Hepatocyte (in vitro differentiated cells): ENCODE data around the gene HBA2. TPM values are rescaled to one million over a fixed set of nuclear protein-coding genes. Genes with fewer than 3 reads are reported as not detected.
"Not testable (repeated sequence)": the region's sequence is repeated elsewhere in the genome, so short reads cannot be mapped to it uniquely, and the experiment has no call there.

ENCODE experiments used
- DNase-seq: peaks from one replicate; pipeline ENCODE4 v3.0.0-alpha.2; 2016; ENCODE audit warnings: low spot score
- H2AFZ ChIP-seq: fragments of 200-600 bp; sonication (generic); 2 replicates; pipeline ENCODE4 v1.6.0; 2016; ENCODE audit warnings: antibody characterized with exemption, mild to moderate bottlenecking
- H3K27ac ChIP-seq: fragments of 200-600 bp; sonication (generic); 2 replicates; pipeline ENCODE4 v1.5.1; 2016; ENCODE audit warnings: mild to moderate bottlenecking
- H3K27me3 ChIP-seq: fragments of 200-600 bp; sonication (generic); 2 replicates; pipeline ENCODE4 v1.6.1; 2016
- H3K36me3 ChIP-seq: fragments of 200-600 bp; sonication (generic); replicated peaks from 2 replicates; pipeline ENCODE4 v1.5.1; 2016; ENCODE audit warnings: low read depth; ENCODE audit not compliant: insufficient read depth
- H3K4me1 ChIP-seq: fragments of 200-600 bp; sonication (generic); 2 replicates; pipeline ENCODE4 v1.5.1; 2016; ENCODE audit warnings: mild to moderate bottlenecking, moderate library complexity; ENCODE audit not compliant: insufficient read depth
- H3K4me2 ChIP-seq: fragments of 200-600 bp; sonication (generic); 2 replicates; pipeline ENCODE4 v1.6.0; 2016
- H3K4me3 ChIP-seq: fragments of 200-600 bp; sonication (generic); 2 replicates; pipeline ENCODE4 v1.5.1; 2016; ENCODE audit warnings: mild to moderate bottlenecking
- H3K79me2 ChIP-seq: fragments of 200-600 bp; sonication (generic); 2 replicates; pipeline ENCODE4 v1.6.0; 2017; ENCODE audit warnings: mild to moderate bottlenecking
- H3K9me2 ChIP-seq: fragments of 200-600 bp; sonication (generic); replicated peaks from 2 replicates; pipeline ENCODE4 v1.6.0; 2017; ENCODE audit warnings: mild to moderate bottlenecking; ENCODE audit not compliant: insufficient read depth
- H3K9me3 ChIP-seq: fragments of 200-600 bp; sonication (generic); 2 replicates; pipeline ENCODE4 v1.5.1; 2016; ENCODE audit warnings: low read depth, mild to moderate bottlenecking
- H4K20me1 ChIP-seq: fragments of 200-600 bp; sonication (generic); 2 replicates; pipeline ENCODE4 v1.6.0; 2016; ENCODE audit warnings: mild to moderate bottlenecking; ENCODE audit not compliant: insufficient read depth, poor library complexity, severe bottlenecking
- EZH2 ChIP-seq: fragments of 200-600 bp; sonication (generic); IDR thresholded peaks from 2 replicates; pipeline ENCODE4 v1.6.1; 2016; ENCODE audit warnings: antibody characterized with exemption, mild to moderate bottlenecking, borderline replicate concordance
- EZH2phosphoT487 ChIP-seq: fragments of 200-600 bp; sonication (generic); IDR thresholded peaks from one replicate; pipeline ENCODE4 v1.6.1; 2018; ENCODE audit warnings: antibody characterized with exemption, mild to moderate bottlenecking, low read depth, moderate library complexity; ENCODE audit not compliant: unreplicated experiment, severe bottlenecking
- WGBS: methylation state at CpG from one replicate; pipeline ENCODE4 v1.1.6; 2016; ENCODE audit warnings: low lambda C conversion rate; ENCODE audit errors: missing lambda C conversion rate; 5-methylcytosine and 5-hydroxymethylcytosine counted together
- polyA plus RNA-seq: library from polyadenylated mRNA; unstranded; fragments of >200 nt; fragmentation: Nextera tagmentation; extraction: Ambion mirVana; gene quantifications from 2 replicates; pipeline ENCODE4 v1.2.1, GENCODE V29; 2016
- total RNA-seq: library from RNA; depleted of rRNA; stranded (reverse); fragments of >200 nt; gene quantifications from 2 replicates; pipeline ENCODE4 v1.2.3, GENCODE V29; 2014
- TF ChIP-seq, protein P1 (sequence below): fragments of 200-600 bp; sonication (generic); IDR thresholded peaks from 2 replicates; pipeline ENCODE4 v1.5.1; 2016; ENCODE audit warnings: antibody characterized with exemption, mild to moderate bottlenecking; ENCODE audit not compliant: poor library complexity

HBA2 gene
- total and polyA plus RNA-seq, 2 experiments from 2014 or later: not detected

DNA sequence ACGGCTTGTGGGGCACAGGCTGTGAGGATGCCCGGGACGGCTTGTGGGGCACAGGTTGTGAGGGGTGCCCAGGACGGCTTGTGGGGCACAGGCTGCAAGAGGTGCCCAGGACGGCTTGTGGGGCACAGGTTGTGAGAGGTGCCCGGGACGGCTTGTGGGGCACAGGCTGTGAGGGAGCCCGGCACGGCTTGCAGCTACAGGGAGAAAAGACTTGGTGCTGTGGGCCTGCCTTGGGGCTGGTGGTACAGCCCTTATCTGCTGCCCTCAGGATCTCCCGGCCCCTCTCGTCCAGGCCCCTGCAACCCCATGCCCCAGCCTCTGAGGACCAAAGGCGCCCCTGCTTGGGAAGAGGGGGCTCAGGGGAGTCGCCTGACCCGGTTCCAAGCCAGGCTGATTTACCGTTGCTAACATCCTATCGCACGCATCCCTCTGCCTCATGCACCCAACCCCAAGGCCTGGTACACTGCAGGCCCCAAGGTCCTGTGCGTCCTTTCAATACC, 11.9 kb upstream of the HBA2 start:
- 75% methylated on average over 14 of the region's 18 CpGs for WGBS
- H3K9me3 ChIP-seq: no peaks in the 10 kb centered on the region
- no peaks in the 10 kb centered on the region for H3K9me2 ChIP-seq
- H3K4me3 ChIP-seq: no peak overlapping the region
- H3K79me2 ChIP-seq: no peaks in the 10 kb centered on the region
- H3K4me1 ChIP-seq: no peaks in the 10 kb centered on the region
- peaks cover 50% of the 10 kb centered on the region for H3K27me3 ChIP-seq
- no peaks in the 10 kb centered on the region for H3K36me3 ChIP-seq
- H3K4me2 ChIP-seq: no peak overlapping the region
- DNase-seq: no peak
- no peaks in the 10 kb centered on the region for H4K20me1 ChIP-seq
- H2AFZ ChIP-seq: no peak overlapping the region
- H3K27ac ChIP-seq: no peak overlapping the region
- TF ChIP-seq EZH2phosphoT487 (no peak), EZH2 (no peak)
- TF ChIP-seq, protein P1, sequence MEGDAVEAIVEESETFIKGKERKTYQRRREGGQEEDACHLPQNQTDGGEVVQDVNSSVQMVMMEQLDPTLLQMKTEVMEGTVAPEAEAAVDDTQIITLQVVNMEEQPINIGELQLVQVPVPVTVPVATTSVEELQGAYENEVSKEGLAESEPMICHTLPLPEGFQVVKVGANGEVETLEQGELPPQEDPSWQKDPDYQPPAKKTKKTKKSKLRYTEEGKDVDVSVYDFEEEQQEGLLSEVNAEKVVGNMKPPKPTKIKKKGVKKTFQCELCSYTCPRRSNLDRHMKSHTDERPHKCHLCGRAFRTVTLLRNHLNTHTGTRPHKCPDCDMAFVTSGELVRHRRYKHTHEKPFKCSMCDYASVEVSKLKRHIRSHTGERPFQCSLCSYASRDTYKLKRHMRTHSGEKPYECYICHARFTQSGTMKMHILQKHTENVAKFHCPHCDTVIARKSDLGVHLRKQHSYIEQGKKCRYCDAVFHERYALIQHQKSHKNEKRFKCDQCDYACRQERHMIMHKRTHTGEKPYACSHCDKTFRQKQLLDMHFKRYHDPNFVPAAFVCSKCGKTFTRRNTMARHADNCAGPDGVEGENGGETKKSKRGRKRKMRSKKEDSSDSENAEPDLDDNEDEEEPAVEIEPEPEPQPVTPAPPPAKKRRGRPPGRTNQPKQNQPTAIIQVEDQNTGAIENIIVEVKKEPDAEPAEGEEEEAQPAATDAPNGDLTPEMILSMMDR: no peak

DNA sequence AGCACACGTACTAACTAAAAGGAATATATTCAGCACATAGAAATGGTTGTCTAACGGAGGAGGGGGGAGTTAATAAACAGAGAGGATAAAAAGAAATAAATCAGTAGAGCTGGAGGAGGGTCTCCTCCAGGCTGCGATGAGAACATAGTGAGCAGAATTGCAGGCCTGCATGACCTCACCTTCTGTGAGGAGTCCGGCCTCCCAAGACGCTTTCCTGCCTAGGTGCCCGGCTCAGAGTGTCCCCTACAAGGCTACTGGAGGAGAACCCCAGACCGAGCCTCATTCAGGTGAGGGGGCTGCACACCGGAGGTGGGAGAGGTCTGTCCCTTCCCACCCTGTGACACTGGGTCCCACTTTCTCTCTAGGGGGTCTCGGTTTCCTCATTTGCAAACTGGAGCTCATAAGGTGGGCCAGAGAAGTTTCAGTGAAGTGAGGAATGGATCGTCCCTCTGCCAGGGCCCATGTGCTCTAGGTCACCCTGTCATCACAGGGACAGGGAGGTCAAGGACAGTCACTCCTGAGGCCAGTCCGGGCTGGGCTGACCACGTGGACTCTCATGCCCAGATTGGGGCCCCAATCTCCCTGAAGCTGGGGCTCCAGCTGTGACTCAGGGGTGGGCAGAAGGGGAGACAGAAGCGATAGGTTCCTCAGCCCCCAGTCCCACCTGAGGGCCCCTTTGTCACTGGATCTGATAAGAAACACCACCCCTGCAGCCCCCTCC, 10.2 kb upstream of the HBA2 start:
- whole genome bisulfite sequencing: 91% methylated on average over 9 of the region's 13 CpGs

DNA sequence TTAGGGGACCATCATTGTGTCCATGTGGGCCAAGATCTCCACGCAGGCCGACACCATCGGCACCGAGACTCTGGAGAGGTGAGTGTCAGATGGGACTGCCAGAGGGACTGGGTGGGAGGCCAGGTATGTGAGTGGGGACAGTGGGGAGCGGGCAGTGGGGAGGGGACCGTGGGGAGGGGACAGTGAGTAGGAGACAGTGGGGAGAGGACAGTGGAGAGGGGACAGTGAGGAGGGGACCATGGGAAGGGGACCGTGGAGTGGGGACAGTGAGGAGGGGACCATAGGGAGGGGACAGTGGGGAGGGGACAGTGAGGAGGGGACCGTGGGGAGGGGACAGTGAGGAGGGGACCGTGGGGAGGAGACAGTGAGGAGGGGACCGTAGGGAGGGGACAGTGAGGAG, 9.5 kb upstream of the HBA2 start:
- 100% methylated on average over 3 of the region's 10 CpGs for WGBS
- not testable (repeated sequence) for DNase-seq

More for the DNA sequence above, 10.2 kb upstream of the HBA2 start:
- no peak for DNase-seq
- no peak for TF ChIP-seq EZH2
- TF ChIP-seq, protein P1: no peak
- TF ChIP-seq EZH2phosphoT487: no peak
- Histone ChIP-seq H3K79me2 (no peaks in the 10 kb centered on the region), H3K9me2 (no peaks in the 10 kb centered on the region), H2AFZ (no peak overlapping the region), H3K4me3 (no peak overlapping the region), H3K27ac (no peak overlapping the region), H3K4me2 (no peak overlapping the region), H3K27me3 (peaks cover 58% of the 10 kb centered on the region), H3K36me3 (no peaks in the 10 kb centered on the region), H3K9me3 (no peaks in the 10 kb centered on the region), H4K20me1 (no peaks in the 10 kb centered on the region), H3K4me1 (no peaks in the 10 kb centered on the region)

DNA sequence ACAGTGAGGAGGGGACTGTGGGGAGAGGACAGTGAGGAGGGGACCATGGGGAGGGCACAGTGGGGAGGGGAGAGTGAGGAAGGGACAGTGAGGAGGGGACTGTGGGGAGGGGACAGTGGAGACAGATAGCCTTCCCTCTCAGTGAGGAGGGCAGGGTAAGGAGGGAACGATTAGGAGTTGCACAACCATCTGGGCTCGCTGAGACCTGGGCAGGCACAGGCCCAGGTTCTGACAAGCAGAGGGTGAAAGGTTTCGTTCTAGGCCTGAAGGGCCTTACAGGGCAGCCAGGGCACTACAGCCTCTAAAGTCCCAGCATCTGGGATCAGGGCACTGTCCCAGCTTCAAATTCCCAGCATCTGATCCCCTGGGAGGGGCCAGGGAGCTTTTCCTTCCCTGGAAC, 9.0 kb upstream of the HBA2 start:
- not testable (repeated sequence) for H4K20me1 ChIP-seq, H3K4me1 ChIP-seq, DNase-seq, H3K9me2 ChIP-seq, H3K27ac ChIP-seq, H3K4me3 ChIP-seq, H3K9me3 ChIP-seq, H2AFZ ChIP-seq, H3K36me3 ChIP-seq, H3K4me2 ChIP-seq, H3K79me2 ChIP-seq
- 60% methylated on average over 2 of the region's 3 CpGs for WGBS
- H3K27me3 ChIP-seq: peaks cover 59% of the 10 kb centered on the region

More for the DNA sequence above, 9.5 kb upstream of the HBA2 start:
- H3K27ac ChIP-seq, H3K9me3 ChIP-seq, H3K4me3 ChIP-seq, H3K4me2 ChIP-seq, H3K9me2 ChIP-seq, H3K4me1 ChIP-seq, H3K79me2 ChIP-seq, H2AFZ ChIP-seq, H4K20me1 ChIP-seq, H3K36me3 ChIP-seq: not testable (repeated sequence)
- peaks cover 58% of the 10 kb centered on the region for H3K27me3 ChIP-seq

DNA sequence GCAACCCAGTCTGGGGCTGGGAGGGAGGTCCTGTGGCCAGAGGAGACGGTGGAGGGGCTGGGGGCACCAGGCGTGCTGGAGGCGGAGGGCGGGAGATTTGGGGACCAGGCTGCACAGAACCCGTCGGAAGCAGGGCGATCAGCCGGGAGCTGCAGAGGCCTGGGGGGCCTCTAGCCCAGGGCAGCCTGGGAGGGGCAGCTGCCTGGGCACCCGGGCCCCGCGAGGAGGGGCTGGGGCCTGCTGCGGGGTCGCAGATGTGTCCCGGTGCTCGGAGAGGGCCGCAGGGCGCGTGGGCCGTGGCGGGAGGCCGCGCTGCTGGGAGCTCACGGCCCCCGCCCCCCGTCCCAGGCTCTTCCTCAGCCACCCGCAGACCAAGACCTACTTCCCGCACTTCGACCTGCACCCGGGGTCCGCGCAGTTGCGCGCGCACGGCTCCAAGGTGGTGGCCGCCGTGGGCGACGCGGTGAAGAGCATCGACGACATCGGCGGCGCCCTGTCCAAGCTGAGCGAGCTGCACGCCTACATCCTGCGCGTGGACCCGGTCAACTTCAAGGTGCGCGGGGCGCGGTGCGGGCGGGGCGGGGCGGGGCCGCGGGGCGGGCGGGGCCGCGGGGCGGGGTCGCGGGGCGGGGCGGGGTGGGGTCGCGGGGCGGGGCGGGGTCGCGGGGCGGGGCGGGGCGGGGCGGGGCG, 8.4 kb upstream of the HBA2 start:
- not testable (repeated sequence) for H3K36me3 ChIP-seq, H3K79me2 ChIP-seq, DNase-seq, H4K20me1 ChIP-seq, H3K4me2 ChIP-seq, H3K4me1 ChIP-seq, H3K9me2 ChIP-seq, H3K4me3 ChIP-seq, H2AFZ ChIP-seq, H3K9me3 ChIP-seq, H3K27ac ChIP-seq
- H3K27me3 ChIP-seq: peaks cover 62% of the 10 kb centered on the region
- WGBS: no CpG with 5 or more reads among the region's 80 CpGs
